Measurements from ENCODE around the gene SOCS1. TPM values are rescaled to one million over a fixed set of nuclear protein-coding genes. Genes with fewer than 3 reads are reported as not detected.

SOCS1 gene
- total and polyA plus RNA-seq, 9 of the 15 experiments (the other 6 are each of a cell fraction or from before 2014, with no cell fraction given) = 0.04 to 7.5 (median 2.3) TPM

GRCh38 chr16:11232852-11233726, 22.9 kb downstream of the SOCS1 start (continued):
- TF ChIP-seq RAD21 (CRISPR knock-in tag; conservative IDR thresholded peaks at IDR 0.05 in 1 of 2, IDR thresholded peaks at IDR 0.05 in 1 of 2) = peak; percentile 39 to 60; a peak in 3 of 4 replicates
- TF ChIP-seq MAFG (tag; conservative IDR thresholded peaks at IDR 0.05) = no peak
- TF ChIP-seq KLF1 (tag; IDR thresholded peaks at IDR 0.05) = peak; percentile 73
- no peak for TF ChIP-seq ZNF316 (IDR thresholded peaks at IDR 0.05)
- TF ChIP-seq ZBTB34 (CRISPR knock-in tag; IDR thresholded peaks at IDR 0.05) = peak; percentile 66; the same call in 1 of the 2 replicates
- TF ChIP-seq ETV5 (CRISPR knock-in tag; IDR thresholded peaks at IDR 0.05; ENCODE audit: low read depth) = peak; percentile 67
- TF ChIP-seq ELF1 (tag; IDR thresholded peaks at IDR 0.05) = peak; percentile 53
- TF ChIP-seq MLX (CRISPR knock-in tag; conservative IDR thresholded peaks at IDR 0.05) = no peak
- TF ChIP-seq RFX5 (IDR thresholded peaks at IDR 0.05; ENCODE audit: low read depth, low read length) = no peak
- peak; percentile 50; the same call in 1 of the 2 replicates for TF ChIP-seq BHLHE40 (IDR thresholded peaks at IDR 0.05; ENCODE audit: low read length)
- no peak for TF ChIP-seq SAFB2 (IDR thresholded peaks at IDR 0.05; ENCODE audit: borderline replicate concordance, low read depth, low read length, severe bottlenecking)
- TF ChIP-seq ZNF146 (CRISPR knock-in tag; IDR thresholded peaks at IDR 0.05; ENCODE audit: unreplicated experiment) = no peak
- TF ChIP-seq BDP1 (IDR thresholded peaks at IDR 0.05; ENCODE audit: insufficient read depth, insufficient read length) = no peak
- TF ChIP-seq FIP1L1 (IDR thresholded peaks at IDR 0.05; ENCODE audit: low read depth, low read length, poor library complexity, severe bottlenecking) = peak; percentile 24
- TF ChIP-seq RBM15 (IDR thresholded peaks at IDR 0.05; ENCODE audit: insufficient read depth, low read length) = no peak
- no peak for TF ChIP-seq TAL1 (IDR thresholded peaks at IDR 0.05)
- TF ChIP-seq MBD1 (CRISPR knock-in tag; IDR thresholded peaks at IDR 0.05) = no peak
- TF ChIP-seq NFIC (IDR thresholded peaks at IDR 0.05) = peak; percentile 29; the same call in 1 of the 2 replicates
- TF ChIP-seq USF1 (CRISPR knock-in tag; IDR thresholded peaks at IDR 0.05) = peak; percentile 81
- TF ChIP-seq TAF9B (IDR thresholded peaks at IDR 0.05; ENCODE audit: partially characterized antibody) = peak; percentile 81
- TF ChIP-seq CHCHD3 (CRISPR knock-in tag; IDR thresholded peaks at IDR 0.05) = no peak
- no peak for TF ChIP-seq RUNX1 (IDR thresholded peaks at IDR 0.05; ENCODE audit: low read depth)

Measured in K562 (cell line).